Measurements from ENCODE around the gene GTF3C1. TPM values are rescaled to one million over a fixed set of nuclear protein-coding genes. Genes with fewer than 3 reads are reported as not detected.

Gene GTF3C1
- total RNA-seq, 2 experiments from 2014 or later: 48.8 to 50.7 TPM

DNA sequence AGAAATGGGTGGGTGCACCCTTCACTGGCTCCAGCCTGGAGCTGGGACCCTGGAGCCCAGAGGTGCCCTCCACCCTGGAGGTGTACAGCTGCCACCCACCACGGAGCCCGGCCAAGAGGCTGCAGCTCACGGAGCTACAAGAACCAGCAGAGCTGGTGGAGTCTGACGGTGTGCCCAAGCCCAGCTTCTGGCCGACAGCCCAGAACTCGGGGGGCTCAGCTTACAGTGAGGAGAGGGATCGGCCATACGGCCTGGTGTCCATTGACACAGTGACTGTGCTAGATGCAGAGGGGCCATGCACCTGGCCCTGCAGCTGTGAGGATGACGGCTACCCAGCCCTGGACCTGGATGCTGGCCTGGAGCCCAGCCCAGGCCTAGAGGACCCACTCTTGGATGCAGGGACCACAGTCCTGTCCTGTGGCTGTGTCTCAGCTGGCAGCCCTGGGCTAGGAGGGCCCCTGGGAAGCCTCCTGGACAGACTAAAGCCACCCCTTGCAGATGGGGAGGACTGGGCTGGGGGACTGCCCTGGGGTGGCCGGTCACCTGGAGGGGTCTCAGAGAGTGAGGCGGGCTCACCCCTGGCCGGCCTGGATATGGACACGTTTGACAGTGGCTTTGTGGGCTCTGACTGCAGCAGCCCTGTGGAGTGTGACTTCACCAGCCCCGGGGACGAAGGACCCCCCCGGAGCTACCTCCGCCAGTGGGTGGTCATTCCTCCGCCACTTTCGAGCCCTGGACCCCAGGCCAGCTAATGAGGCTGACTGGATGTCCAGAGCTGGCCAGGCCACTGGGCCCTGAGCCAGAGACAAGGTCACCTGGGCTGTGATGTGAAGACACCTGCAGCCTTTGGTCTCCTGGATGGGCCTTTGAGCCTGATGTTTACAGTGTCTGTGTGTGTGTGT lies 100.9 kb downstream of the GTF3C1 start:
- intact Hi-C loops (cut with DNase I, micrococcal nuclease): no loop called here
- Mint-ChIP-seq H3K27ac (peak overlapping the region; percentile 89), H3K9me3 (ENCODE audit: low read depth) (peaks cover 5% of the 10 kb centered on the region), H3K4me1 (peaks cover 81% of the 10 kb centered on the region), H3K36me3 (ENCODE audit: low read depth) (peaks cover 81% of the 10 kb centered on the region), H3K4me3 (no peak overlapping the region), H3K27me3 (no peaks in the 10 kb centered on the region)
- DNase-seq (no peak), ATAC-seq (no peak)
- POLR2A ChIA-PET: interaction anchor here (0.5 kb wide), 1 partner anchor 83 kb away, joined by 4 read pairs; no protein-coding TSS in a partner anchor
- CTCF ChIA-PET: interaction anchor here (0.6 kb wide), 1 partner anchor 809 kb away, joined by 4 read pairs; no protein-coding TSS in a partner anchor

DNA sequence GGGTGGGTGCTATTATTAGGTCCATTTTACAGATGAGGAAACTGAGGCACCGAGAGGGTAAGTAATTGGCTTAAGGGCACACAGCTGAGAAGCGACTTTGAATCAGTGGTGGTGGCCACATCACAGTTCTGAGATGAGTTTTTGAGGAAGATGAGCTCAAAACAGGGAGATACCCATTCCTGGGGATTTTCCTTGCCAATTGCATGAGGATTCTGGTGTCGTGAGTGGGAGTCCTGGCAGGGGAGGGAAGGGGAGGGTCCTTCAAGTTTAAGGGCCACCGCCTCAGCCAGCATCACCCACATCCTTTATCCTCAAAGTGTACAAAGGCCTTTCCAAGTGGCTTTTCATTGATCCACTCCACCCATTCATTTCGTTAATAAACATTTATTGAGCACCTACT lies 102.4 kb downstream of the GTF3C1 start:
- H3K27me3 Mint-ChIP-seq: no peaks in the 10 kb centered on the region

DNA sequence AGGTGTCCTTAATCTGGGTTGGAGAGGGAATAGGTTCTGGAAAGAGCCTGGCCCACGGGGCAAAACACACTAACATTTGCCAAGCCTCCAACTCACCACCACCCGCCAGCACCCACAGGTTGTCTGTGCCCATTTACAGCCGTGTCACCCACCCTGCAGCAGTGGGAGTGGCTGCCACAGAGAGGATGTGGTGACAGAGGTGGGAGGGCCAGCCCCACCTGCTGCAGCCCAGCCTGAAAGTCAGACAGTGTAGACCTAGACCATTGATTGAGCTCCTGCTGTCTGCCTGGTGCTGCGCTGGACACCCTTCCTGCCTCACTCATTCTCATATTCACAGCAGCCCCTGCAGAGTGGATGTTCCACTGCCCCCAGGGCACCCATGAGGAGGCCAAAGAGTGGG lies 103.0 kb downstream of the GTF3C1 start:
- intact Hi-C loops (cut with DNase I, micrococcal nuclease): loop anchor here (2.0 kb wide), 2 partner anchors 16 to 20 kb away; no protein-coding TSS in a partner anchor
- H3K4me1 Mint-ChIP-seq: peaks cover 75% of the 10 kb centered on the region
- H3K36me3 Mint-ChIP-seq (ENCODE audit: low read depth): peaks cover 91% of the 10 kb centered on the region
- ATAC-seq (peak; percentile 50), DNase-seq (peak; percentile 69)
- H3K4me3 Mint-ChIP-seq: no peak overlapping the region
- ChIA-PET CTCF (interaction anchor here (1.0 kb wide), 1 partner anchor 211 kb away, joined by 6 read pairs; no protein-coding TSS in a partner anchor), POLR2A (interaction anchor here (0.6 to 1.1 kb wide), 2 partner anchors 72 to 171 kb away, joined by 3 to 4 read pairs; no protein-coding TSS in a partner anchor)
- no peaks in the 10 kb centered on the region for H3K27me3 Mint-ChIP-seq
- peak overlapping the region; percentile 78 for H3K27ac Mint-ChIP-seq
- peaks cover 2% of the 10 kb centered on the region for H3K9me3 Mint-ChIP-seq (ENCODE audit: low read depth)

More for the DNA sequence above, 102.4 kb downstream of the GTF3C1 start:
- POLR2A ChIA-PET: interaction anchor here (1.1 kb wide), 1 partner anchor 73 kb away, joined by 4 read pairs; no protein-coding TSS in a partner anchor
- no peak for DNase-seq
- no peak for ATAC-seq
- Mint-ChIP-seq H3K36me3 (ENCODE audit: low read depth) (peaks cover 90% of the 10 kb centered on the region), H3K4me1 (peaks cover 79% of the 10 kb centered on the region), H3K27ac (peak overlapping the region; percentile 78), H3K4me3 (no peak overlapping the region), H3K9me3 (ENCODE audit: low read depth) (peaks cover 2% of the 10 kb centered on the region)
- intact Hi-C loops (cut with DNase I, micrococcal nuclease): loop anchor here (2.0 kb wide), 2 partner anchors 16 to 20 kb away; no protein-coding TSS in a partner anchor
- CTCF ChIA-PET: interaction anchor here (1.0 kb wide), 1 partner anchor 212 kb away, joined by 6 read pairs; no protein-coding TSS in a partner anchor

DNA sequence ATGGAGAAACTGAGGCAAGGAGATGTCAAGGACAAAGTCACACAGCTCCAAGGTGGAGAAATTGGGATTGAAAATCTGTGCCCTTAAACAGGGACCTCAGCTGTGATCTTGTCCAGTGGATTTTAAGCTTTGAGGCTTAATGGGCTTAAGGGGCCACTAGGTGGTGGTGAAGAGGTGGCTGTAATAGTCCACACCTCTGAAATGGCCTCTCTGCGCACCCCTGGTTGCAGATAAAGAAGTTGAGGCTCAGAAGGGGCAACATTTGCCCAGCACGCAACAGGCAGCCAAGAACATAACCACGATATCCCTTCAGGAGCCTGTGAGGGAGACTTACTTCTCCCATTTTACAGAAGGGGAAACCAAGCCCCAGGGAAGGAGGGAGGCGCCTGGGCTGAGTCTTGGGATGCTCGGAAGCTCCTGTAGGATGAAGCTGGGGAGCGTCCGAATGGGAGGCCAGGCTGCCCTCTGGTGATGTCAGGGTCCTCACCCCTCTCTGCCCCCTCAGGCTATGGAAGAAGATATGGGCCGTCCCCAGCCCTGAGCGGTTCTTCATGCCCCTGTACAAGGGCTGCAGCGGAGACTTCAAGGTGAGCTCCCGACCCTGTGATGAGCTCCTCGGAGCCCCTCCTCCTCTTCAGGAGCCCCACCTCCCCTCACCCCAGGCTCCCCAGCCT lies 104.1 kb downstream of the GTF3C1 start:
- H3K27ac Mint-ChIP-seq: peak overlapping the region; percentile 60
- H3K4me3 Mint-ChIP-seq: no peak overlapping the region
- H3K9me3 Mint-ChIP-seq (ENCODE audit: low read depth): peaks cover 2% of the 10 kb centered on the region
- ATAC-seq: no peak
- no peaks in the 10 kb centered on the region for H3K27me3 Mint-ChIP-seq
- POLR2A ChIA-PET: no interaction called here
- DNase-seq: no peak
- intact Hi-C loops (cut with DNase I, micrococcal nuclease): loop anchor here (2.0 kb wide), 2 partner anchors 15 to 19 kb away; no protein-coding TSS in a partner anchor
- peaks cover 65% of the 10 kb centered on the region for H3K4me1 Mint-ChIP-seq
- CTCF ChIA-PET: interaction anchor here (0.6 to 2.0 kb wide), 4 partner anchors 8 to 266 kb away, joined by 3 to 7 read pairs (median 4); no protein-coding TSS in a partner anchor
- peaks cover 92% of the 10 kb centered on the region for H3K36me3 Mint-ChIP-seq (ENCODE audit: low read depth)

DNA sequence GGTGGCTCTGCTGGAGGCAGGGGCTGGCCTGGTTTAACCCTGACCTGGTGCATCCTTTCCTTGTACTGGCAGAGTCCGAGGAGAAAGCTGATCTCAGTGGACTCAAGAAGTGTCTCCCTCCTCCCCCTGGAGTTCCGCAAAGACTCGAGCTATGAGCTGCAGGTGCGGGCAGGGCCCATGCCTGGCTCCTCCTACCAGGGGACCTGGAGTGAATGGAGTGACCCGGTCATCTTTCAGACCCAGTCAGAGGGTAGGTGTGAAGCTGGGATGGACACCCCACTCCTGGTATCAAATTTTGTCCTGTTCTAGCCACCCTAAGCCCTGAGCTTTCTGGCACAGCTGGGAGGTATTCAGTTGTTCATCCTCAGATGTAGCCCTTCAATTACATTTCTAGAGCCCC lies 105.2 kb downstream of the GTF3C1 start:
- POLR2A ChIA-PET: no interaction called here
- Mint-ChIP-seq H3K27ac (no peak overlapping the region), H3K36me3 (ENCODE audit: low read depth) (peaks cover 93% of the 10 kb centered on the region), H3K4me3 (no peak overlapping the region), H3K9me3 (ENCODE audit: low read depth) (peaks cover 2% of the 10 kb centered on the region), H3K4me1 (peaks cover 55% of the 10 kb centered on the region), H3K27me3 (no peaks in the 10 kb centered on the region)
- CTCF ChIA-PET: interaction anchor here (1.0 to 2.0 kb wide), 2 partner anchors 265 to 289 kb away, joined by 3 to 7 read pairs; no protein-coding TSS in a partner anchor
- no peak for DNase-seq
- intact Hi-C loops (cut with DNase I, micrococcal nuclease): no loop called here
- no peak for ATAC-seq

DNA sequence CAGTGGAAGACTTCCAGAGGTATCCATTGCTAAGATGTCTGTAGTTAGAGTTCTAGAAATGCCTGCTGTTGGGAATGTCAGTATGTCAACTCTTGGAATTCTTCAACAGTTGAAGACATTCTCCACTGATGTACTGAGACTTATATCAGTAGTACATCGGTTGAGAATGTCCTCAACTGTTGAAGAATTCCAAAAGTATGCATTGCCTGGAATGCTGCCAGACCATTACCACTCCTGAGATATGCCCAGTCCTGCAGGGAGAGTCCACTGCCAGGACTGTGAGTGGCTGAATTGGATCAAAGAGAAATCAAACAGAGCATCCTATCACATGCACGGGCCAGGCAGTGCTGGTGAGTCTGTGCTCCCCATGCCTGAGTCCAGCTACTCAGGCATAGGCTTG lies 105.7 kb downstream of the GTF3C1 start:
- DNase-seq (no peak), ATAC-seq (no peak)
- Mint-ChIP-seq H3K9me3 (ENCODE audit: low read depth) (peaks cover 2% of the 10 kb centered on the region), H3K27ac (no peak overlapping the region), H3K4me3 (no peak overlapping the region), H3K27me3 (no peaks in the 10 kb centered on the region), H3K36me3 (ENCODE audit: low read depth) (peaks cover 93% of the 10 kb centered on the region), H3K4me1 (peaks cover 52% of the 10 kb centered on the region)
- CTCF ChIA-PET: interaction anchor here (1.0 to 2.0 kb wide), 2 partner anchors 265 to 288 kb away, joined by 3 to 7 read pairs; no protein-coding TSS in a partner anchor
- POLR2A ChIA-PET: interaction anchor here (0.8 kb wide), 1 partner anchor 76 kb away, joined by 3 read pairs; no protein-coding TSS in a partner anchor
- intact Hi-C loops (cut with DNase I, micrococcal nuclease): no loop called here

DNA sequence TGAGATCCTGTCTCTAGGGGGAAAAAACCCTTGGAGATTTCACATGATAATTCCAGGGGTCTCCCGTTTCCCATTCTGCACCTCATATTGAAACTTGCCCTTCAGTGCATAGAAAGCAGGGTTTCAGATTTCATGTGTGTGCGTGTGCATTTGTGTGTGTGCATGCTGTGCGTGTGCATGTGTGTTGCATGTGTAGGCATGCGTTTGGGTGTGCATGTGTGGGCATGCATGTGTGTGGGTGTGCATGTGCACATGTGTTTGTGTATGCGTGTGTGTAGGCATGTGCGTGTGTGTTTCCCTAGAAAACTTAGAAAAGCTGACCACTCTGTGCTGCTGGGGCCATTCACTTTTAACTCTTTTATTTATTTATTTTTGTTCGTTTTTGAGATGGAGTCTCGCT lies 107.7 kb downstream of the GTF3C1 start:
- intact Hi-C loops (cut with DNase I, micrococcal nuclease): no loop called here
- Mint-ChIP-seq H3K36me3 (ENCODE audit: low read depth) (peaks cover 93% of the 10 kb centered on the region), H3K9me3 (ENCODE audit: low read depth) (peaks cover 2% of the 10 kb centered on the region), H3K4me1 (peaks cover 33% of the 10 kb centered on the region), H3K4me3 (no peak overlapping the region), H3K27ac (no peak overlapping the region), H3K27me3 (no peaks in the 10 kb centered on the region)
- no peak for DNase-seq
- no peak for ATAC-seq
- ChIA-PET POLR2A (no interaction called here), CTCF (interaction anchor here (0.7 kb wide), 1 partner anchor 36 kb away, joined by 4 read pairs; no protein-coding TSS in a partner anchor)

DNA sequence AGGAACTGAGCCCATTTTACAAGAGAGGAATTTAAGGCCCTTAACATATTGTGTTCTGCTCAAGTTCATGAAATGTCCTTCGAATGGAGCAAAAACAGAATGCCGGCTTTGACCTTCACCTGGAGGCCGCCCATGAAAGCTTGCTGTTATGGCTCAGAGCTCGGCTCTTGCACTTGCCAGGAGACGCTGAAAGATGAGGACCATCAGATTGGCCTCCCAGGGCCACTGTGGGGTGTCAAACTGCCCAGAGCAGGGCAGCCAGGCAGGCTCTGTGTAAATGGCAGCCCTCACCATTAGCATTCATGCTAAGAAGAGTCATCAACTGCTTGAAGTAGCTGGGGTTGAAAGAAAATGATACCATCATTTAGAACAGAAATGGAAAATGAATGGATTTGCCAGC lies 108.4 kb downstream of the GTF3C1 start:
- CTCF ChIA-PET: interaction anchor here (0.7 kb wide), 1 partner anchor 35 kb away, joined by 4 read pairs; no protein-coding TSS in a partner anchor
- ATAC-seq (no peak), DNase-seq (peak; percentile 2)
- intact Hi-C loops (cut with DNase I, micrococcal nuclease): no loop called here
- POLR2A ChIA-PET: no interaction called here
- Mint-ChIP-seq H3K36me3 (ENCODE audit: low read depth) (peaks cover 93% of the 10 kb centered on the region), H3K27ac (no peak overlapping the region), H3K4me3 (no peak overlapping the region), H3K27me3 (no peaks in the 10 kb centered on the region), H3K9me3 (ENCODE audit: low read depth) (peaks cover 2% of the 10 kb centered on the region), H3K4me1 (peaks cover 26% of the 10 kb centered on the region)

DNA sequence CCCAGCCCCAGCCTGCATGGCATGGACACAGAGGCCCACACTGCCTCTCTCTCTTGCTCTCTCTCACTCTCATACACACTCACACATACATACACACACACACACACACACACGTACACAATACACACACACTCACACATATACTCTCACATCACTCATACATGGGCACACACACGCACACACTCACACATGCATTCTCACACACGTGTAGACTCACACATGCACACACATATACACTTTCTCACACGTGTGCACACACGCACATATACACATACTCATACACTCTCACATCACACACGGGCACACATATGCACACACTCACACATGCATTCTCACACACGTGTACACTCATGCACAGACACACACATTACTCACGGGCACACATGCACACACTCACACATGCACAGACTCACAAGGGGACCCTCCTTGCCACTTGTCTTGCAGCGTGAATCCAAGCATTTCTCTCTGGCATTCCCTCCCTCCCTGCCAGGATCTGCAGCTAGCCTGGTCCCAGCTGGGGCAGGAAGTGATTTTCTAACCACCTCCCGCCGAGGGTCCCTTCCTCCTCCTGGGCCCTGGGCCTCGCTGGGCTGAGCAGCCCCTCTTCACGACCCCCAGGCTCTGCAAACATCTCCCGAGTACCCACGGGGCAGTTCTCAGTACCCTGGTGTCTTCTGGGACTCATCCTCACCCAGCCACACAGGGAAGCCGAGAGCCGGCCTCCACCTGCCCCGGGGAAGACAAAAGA lies 110.3 kb downstream of the GTF3C1 start:
- peaks cover 2% of the 10 kb centered on the region for H3K9me3 Mint-ChIP-seq (ENCODE audit: low read depth)
- peak overlapping the region; percentile 8 for H3K27ac Mint-ChIP-seq
- POLR2A ChIA-PET: interaction anchor here (0.6 kb wide), 1 partner anchor 49 kb away, joined by 3 read pairs; no protein-coding TSS in a partner anchor

DNA sequence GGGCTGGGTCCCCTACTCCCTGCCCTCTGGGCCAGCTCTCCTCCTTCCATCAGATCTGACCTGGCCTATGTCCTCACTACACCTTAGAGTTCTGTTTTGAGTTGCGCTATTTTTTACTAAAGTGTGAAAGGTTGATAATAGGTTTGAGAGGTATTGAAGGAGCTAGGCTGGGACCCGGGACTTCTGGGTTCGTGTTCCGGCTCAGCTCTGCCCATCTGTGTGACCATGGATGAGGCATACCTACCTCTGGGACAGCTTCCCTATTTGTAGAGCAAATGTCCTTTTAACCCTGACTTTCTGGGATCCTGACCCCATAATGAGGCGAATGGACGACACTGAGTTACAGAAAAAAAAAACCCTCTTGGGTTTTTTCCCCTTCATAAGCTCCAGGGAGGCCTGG lies 111.8 kb downstream of the GTF3C1 start:
- no peak for DNase-seq
- ChIA-PET POLR2A (interaction anchor here (1.3 kb wide), 1 partner anchor 13 kb away, joined by 3 read pairs; no protein-coding TSS in a partner anchor), CTCF (interaction anchor here (0.9 to 1.3 kb wide), 3 partner anchors 30 to 282 kb away, joined by 3 to 4 read pairs (median 4); no protein-coding TSS in a partner anchor)
- no peak for ATAC-seq
- Mint-ChIP-seq H3K4me1 (peaks cover 6% of the 10 kb centered on the region), H3K27me3 (no peaks in the 10 kb centered on the region), H3K27ac (no peak overlapping the region), H3K4me3 (no peak overlapping the region), H3K9me3 (ENCODE audit: low read depth) (peaks cover 2% of the 10 kb centered on the region), H3K36me3 (ENCODE audit: low read depth) (peaks cover 87% of the 10 kb centered on the region)
- intact Hi-C loops (cut with DNase I, micrococcal nuclease): no loop called here

More for the DNA sequence above, 110.3 kb downstream of the GTF3C1 start:
- H3K27me3 Mint-ChIP-seq: no peaks in the 10 kb centered on the region
- H3K4me1 Mint-ChIP-seq: peaks cover 11% of the 10 kb centered on the region
- DNase-seq: peak; percentile 2
- CTCF ChIA-PET: interaction anchor here (0.7 kb wide), 1 partner anchor 725 kb away, joined by 3 read pairs; no protein-coding TSS in a partner anchor
- H3K36me3 Mint-ChIP-seq (ENCODE audit: low read depth): peaks cover 89% of the 10 kb centered on the region
- H3K4me3 Mint-ChIP-seq: no peak overlapping the region
- intact Hi-C loops (cut with DNase I, micrococcal nuclease): no loop called here
- no peak for ATAC-seq
